HG03442 (cell line): ENCODE data around the gene SIGLEC9.

Source experiments
- ATAC-seq: cut with Tn5 transposase; IDR thresholded peaks from one replicate; pipeline ENCODE4 v1.9.1; 2021; ENCODE audit warnings: mild to moderate bottlenecking, moderate library complexity; ENCODE audit not compliant: unreplicated experiment

SIGLEC9 gene

GRCh38 chr19:51124729-51125128 lies at the start of gene SIGLEC9:
Gene SIGLEC9 (plus strand): TSS chr19:51124906. CDS start chr19:51124975, 69 bp downstream.
- ATAC-seq: no peak

GRCh38 chr19:51075998-51076397 lies 48.7 kb upstream of the SIGLEC9 start:
- no peak for ATAC-seq

- ATAC-seq: no peak
Measured at GRCh38 chr19:51076631-51077213, 48.0 kb upstream of the SIGLEC9 start.

- ATAC-seq: no peak
Measured at GRCh38 chr19:51078104-51078503, 46.6 kb upstream of the SIGLEC9 start.

- no peak for ATAC-seq
Measured at GRCh38 chr19:51078731-51079130, 46.0 kb upstream of the SIGLEC9 start.

- ATAC-seq: no peak
Measured at GRCh38 chr19:51079481-51080110, 45.1 kb upstream of the SIGLEC9 start.

- ATAC-seq: no peak
Measured at GRCh38 chr19:51081476-51081875, 43.2 kb upstream of the SIGLEC9 start.

- no peak for ATAC-seq
Measured at GRCh38 chr19:51082611-51083010, 42.1 kb upstream of the SIGLEC9 start, which contains the start of gene KLK14. Gene KLK14 (minus strand): TSS chr19:51082887. CDS start chr19:51082614, 273 bp downstream.

GRCh38 chr19:51083181-51083580 lies 41.5 kb upstream of the SIGLEC9 start:
- ATAC-seq: no peak

- no peak for ATAC-seq
Measured at GRCh38 chr19:51083783-51084182, 40.9 kb upstream of the SIGLEC9 start.

GRCh38 chr19:51084505-51084904 lies 40.2 kb upstream of the SIGLEC9 start:
- no peak for ATAC-seq

- no peak for ATAC-seq
Measured at GRCh38 chr19:51086153-51086850, 38.4 kb upstream of the SIGLEC9 start.

- ATAC-seq: no peak
Measured at GRCh38 chr19:51089786-51090185, 34.9 kb upstream of the SIGLEC9 start.

- ATAC-seq: no peak
Measured at GRCh38 chr19:51090471-51090870, 34.2 kb upstream of the SIGLEC9 start.

GRCh38 chr19:51091126-51091525 lies 33.6 kb upstream of the SIGLEC9 start:
- ATAC-seq: no peak

- no peak for ATAC-seq
Measured at GRCh38 chr19:51091895-51092873, 32.5 kb upstream of the SIGLEC9 start.

- ATAC-seq: no peak
Measured at GRCh38 chr19:51093101-51093500, 31.6 kb upstream of the SIGLEC9 start.

- no peak for ATAC-seq
Measured at GRCh38 chr19:51093510-51094345, 31.0 kb upstream of the SIGLEC9 start.

- ATAC-seq: no peak
Measured at GRCh38 chr19:51094696-51095279, 29.9 kb upstream of the SIGLEC9 start.
